Measurements from ENCODE around the gene TP53TG3B.
"Not testable (repeated sequence)": the region's sequence is repeated elsewhere in the genome, so short reads cannot be mapped to it uniquely, and the experiment has no call there.

The TP53TG3B gene

GRCh38 chr16:33360541-33360940 lies at the start of gene TP53TG3B:
TSS of gene TP53TG3B (plus strand) at chr16:33360841. CDS start at chr16:33360909, 68 bp downstream.
- not testable (repeated sequence) for DNase-seq (ENCODE audit: low read depth)

- DNase-seq (ENCODE audit: low read depth) = not testable (repeated sequence)
Measured at GRCh38 chr16:33336226-33337012, 24.2 kb upstream of the TP53TG3B start.

GRCh38 chr16:33337627-33338542 lies 22.8 kb upstream of the TP53TG3B start:
- not testable (repeated sequence) for DNase-seq (ENCODE audit: low read depth)

GRCh38 chr16:33338543-33338951 lies 22.1 kb upstream of the TP53TG3B start:
- DNase-seq (ENCODE audit: low read depth) = not testable (repeated sequence)

- DNase-seq (ENCODE audit: low read depth) = not testable (repeated sequence)
Measured at GRCh38 chr16:33339093-33340061, 21.3 kb upstream of the TP53TG3B start.
